Pulmonary artery endothelial cell (primary cell): ENCODE data around the gene CEP104. TPM values are rescaled to one million over a fixed set of nuclear protein-coding genes. Genes with fewer than 3 reads are reported as not detected.

Source experiments
- DNase-seq: peaks from one replicate; pipeline ENCODE4 v3.0.0-alpha.2; 2011; ENCODE audit warnings: low read depth, low spot score
- total RNA-seq: library from RNA; depleted of rRNA; stranded (reverse); fragments of >200 nt; gene quantifications from 2 replicates; pipeline ENCODE4 v1.2.3, GENCODE V29; 2014

The CEP104 gene
- total RNA-seq = 16.5 and 42.1 TPM in 2 replicates

DNA sequence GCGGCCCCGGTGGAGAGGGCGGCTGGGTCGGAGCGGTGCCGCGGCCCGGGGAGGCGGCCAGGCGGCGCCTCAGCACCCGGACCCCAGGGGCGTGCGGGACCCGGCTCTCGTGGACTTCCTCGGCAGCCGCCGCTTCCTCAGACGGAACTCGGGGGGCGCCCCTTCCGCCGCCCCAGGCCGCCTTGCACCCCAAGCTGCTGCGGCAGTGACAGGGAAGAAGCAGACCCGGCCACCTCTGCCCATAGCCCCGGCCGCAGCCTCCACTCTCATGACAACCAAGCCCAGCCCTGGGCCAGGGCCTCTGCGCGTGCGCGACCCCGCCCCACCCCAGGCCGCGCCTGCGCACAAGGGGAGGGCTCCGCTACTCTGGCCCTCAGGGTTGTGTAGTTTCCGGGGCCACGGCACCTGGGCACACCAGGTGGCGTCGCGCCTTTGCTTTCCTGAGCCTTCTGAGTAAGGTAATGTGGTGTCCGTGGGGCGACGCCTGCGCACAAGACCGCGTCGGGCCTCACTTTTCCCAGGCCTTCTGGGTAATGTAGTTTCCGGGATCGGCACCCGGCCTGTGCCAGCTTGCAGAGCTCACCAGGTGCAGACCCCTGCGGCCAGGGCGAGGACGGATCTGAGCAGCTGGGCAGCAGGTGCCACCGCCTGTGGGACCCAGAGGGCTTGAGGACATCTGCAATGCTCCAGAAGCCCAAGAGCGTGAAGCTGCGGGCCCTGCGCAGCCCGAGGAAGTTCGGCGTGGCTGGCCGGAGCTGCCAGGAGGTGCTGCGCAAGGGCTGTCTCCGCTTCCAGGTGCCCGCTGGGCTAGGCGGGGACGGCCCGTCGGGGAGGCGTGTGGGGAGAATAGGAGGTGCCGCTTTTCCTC, at the start of gene CEP104, which contains the start of gene DFFB:
Gene CEP104 (minus strand): TSS at position 289 of the 868 bp plus-strand sequence. CDS start 4,804 bp downstream, outside the sequence.
Gene DFFB (plus strand): TSS at position 554 of the 868 bp plus-strand sequence. CDS start 128 bp downstream, at position 682.
- DNase-seq = peak; percentile 10

DNA sequence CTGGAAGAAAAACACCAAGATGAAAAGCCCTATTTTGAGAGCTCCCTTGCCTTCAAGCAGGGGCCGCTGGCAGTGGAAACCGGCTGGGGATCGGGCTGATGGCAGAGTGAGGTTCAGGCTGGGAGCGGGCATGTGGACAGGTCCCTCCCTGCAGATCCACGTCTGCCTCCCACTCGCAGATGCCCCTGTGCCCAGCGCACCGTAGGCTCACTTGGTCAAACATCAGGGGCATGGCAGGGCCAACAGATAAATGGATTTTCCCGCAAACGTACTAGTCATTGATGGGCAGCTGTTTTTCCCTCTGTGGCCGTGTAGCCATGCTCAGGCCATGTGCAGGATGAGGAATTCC, 49.6 kb upstream of the CEP104 start:
- DNase-seq = no peak

DNA sequence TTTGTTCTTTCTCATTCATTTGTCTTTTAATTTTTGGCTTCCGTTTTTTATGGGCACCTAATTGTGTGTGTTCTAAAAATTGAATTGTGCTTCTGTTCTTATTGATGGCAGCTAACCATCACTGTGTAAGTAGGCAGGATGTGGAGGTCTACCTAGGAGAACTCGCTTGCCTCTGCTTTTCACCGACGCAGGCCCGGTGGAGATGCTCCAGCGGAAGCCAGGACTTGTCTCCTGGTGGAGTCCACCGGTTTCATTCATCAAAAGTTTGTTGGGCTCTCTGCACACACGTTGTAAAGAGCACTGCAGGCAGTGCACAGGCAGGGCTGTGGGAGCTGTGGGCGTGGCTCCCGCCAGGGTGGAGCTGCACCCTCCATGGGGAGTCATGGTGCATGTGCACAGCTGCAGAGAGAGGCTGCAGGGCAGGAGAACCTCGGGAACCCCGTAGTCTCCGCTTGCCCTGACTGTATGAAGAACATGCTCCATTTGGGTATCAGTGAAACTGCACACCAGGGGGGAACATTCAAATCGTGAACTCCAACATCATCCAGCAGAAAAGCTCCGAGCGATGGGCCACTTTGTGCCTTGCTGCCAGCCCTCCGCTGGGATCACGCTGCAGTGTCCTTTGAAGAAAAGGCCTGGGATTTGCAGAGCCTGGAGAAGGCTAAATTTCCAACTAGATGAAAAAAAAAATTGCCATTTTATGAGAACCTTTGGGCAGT, 49.1 kb upstream of the CEP104 start:
- no peak for DNase-seq

DNA sequence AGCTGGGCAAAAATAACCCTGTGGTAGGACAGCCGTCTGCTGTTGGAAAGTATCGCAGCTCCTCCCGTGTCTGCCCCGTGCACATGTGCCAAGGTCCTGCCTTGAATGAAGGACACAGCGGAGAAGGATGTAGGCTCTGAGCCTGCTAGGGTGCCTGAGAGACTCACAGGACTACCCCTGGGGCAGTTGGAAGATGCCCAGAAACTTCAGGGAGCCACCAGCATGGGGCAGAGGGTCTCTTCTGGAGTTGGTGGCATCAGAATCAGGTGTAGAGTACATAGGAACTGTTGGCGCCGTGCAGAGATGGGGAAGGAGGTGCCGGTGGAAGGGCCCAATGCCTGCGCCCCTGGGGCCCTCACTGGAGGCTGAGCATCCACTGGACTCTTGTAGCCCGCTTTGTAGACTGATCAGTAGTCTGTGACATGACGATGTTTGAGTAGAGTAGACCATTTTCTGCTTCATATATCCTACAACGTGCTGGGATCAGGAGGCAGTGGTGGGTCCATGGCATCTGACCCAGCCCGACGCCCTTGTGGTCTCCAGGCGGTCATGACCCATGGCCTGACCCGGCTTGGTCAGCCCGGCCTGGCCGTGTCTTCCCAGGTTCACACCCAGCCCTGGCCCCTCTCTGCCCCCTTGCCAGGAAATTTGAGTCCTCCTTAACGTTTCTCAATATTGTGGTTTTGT, 48.4 kb upstream of the CEP104 start:
- no peak for DNase-seq

DNA sequence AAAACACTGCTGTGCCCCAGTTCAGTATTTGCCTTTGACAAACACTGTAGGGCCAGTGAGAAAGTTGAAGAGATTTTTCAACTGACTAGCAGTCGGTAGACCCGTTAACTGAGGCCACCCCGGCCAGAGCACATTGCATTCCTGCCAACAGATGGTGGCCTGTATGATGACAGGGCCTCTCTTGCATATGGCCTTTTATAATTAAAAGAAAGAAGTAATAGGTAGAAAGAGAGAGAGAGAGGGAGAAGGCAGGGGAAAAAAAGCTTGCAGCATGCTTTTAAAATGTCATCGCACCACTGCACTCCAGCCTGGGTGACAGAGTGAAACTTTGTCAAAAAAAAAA, 47.8 kb upstream of the CEP104 start:
- DNase-seq = no peak

DNA sequence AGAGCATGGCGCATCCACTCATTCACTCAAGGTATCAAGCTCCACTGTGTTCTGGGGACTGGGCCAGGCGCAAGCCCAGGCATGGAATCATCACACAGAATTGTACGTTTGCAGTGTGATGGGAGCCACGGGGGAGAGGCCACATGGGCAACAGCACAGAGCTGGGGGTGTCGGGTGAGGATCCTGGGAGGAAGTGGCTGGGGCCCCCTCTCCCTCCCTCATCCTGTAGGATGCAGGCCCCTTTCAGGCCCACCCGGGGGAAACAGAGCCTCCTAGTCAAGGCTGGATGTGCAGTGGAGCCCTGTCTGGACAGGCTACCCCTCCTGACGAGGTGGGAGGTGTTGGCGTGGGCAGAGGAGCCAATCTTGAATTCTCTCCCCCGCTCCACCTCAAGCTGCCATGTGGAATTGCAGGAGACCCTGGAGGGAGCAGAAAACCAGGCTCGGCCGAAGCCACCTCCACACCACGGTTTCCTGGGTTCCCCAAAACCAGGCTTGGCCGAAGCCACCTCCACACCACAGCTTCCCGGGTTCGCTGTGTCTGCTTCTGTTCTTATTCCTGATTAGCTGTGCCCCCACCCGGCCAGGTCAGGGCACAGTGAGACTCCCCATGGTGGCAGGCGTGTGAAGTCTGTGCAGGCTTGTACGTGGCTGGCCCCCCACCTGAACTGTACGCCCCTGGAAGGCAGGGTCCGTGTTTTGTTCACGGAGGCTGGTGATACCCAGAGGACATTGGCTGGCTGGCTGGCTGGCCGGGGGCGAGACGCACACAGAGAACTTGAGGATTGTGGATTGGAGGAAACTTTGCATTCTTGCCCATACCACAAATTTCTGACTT, 47.2 kb upstream of the CEP104 start:
- no peak for DNase-seq

DNA sequence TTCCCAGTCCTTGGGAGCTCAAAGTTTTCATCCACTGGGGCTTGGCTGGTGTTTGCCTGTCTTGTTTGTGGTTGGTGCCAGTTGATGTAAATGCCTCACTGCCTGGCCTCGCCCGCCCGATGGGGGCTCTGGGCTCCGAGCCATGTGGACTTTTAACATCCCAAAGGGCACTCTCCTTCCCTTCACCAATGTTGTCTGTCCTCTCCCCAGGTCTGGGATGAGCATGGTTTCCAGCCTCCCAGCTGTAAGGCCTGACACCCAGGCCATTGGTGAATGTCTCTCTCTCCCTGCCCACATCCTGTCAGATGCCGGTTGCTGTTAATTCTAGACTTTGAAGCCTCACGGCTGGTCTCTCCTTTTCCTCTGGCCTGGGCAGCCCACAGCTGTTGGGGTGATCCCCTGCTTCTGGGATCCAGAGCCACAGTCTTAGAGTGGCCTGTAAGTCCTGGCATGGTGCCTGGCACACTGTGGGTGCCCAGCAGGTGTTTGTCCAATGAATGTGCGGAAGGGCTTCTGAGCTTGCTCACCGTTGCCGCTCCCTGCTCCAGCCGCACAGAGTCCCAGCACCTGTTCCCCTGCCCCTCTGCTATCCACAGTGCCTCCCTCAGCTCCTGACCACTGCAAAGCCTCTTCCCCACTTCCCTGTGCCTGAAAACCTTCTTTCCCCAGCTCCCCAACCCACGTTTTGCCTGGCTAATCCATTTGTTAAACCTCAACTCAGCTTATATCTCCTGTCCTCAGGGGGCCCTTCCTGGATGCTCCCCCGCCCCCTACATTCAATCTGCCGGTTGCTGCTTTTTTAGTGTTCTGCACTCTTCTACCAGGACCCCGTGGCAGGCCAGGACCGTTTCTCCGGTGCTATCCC, 46.4 kb upstream of the CEP104 start:
- DNase-seq = no peak

DNA sequence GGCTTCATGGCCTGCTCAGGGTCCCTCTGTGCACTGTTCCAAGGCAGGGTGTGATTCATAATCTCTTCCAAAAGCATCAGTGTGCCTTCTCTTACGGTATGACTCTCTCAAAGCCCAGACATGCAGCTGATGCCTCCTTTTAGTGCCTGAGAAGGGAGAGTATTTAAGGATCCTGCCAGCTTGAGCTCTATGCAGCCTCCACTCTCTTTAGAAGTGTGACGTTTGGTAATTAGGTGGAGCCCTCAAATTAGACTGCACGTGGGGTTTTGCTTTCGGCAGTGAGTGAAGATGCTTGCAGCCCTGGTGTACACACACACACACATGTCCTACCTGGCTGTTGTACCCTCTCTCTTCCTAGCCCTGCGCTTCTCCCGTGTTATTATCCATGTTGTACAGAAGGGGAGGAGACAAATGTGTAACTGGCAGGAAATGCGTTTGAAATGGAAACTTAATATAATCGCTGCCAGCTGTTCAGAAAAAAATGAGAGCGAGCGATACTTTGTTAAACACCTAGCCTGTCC, 45.6 kb upstream of the CEP104 start:
- no peak for DNase-seq

DNA sequence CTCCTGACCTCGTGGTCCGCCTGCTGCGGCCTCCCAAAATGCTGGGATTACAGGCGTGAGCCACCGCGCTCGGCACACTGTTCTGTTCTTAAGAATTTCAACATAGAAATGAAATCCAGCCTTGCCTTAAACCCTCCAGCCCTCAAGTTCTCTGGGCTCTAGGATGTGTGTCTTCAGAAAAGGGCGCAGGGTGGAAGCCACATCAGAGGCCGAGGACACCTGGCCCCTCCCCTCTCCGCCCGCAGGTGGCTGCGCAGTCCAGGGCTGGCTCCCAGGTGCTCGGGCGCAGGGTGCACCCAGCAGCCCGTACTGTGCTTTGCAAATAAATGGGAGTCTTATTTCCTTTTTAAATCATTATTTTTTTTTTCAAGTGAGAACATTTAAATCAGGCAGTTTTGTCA, 45.1 kb upstream of the CEP104 start:
- no peak for DNase-seq

DNA sequence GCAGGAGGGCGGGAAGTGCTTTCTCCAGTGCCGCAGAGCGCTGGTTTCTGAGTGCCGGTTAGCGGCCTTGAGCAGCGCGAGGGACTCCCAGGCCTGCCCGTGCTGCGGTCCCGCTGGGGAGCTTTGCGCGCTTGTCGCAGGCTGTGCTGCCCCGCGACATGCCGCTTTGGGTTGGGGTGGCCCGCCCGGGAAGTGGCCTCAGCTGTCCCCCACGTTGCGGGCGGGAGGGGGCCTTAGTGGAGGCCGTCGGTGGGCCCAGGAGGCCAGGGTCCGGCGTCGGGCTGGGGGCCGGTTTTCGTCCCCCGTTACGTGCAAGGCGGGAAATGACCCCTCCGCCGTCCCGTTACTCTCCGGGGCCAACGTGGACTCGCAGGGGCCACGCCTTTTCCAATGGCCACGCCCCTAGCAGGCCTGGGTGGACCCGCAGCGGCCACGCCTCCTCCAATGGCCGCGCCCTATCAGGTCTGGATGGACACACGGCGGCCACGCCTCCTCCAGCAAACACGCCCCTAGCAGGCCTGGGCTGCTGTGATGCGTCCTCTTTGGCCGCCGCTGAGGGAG, 44.0 kb upstream of the CEP104 start:
- DNase-seq = peak; percentile 88

DNA sequence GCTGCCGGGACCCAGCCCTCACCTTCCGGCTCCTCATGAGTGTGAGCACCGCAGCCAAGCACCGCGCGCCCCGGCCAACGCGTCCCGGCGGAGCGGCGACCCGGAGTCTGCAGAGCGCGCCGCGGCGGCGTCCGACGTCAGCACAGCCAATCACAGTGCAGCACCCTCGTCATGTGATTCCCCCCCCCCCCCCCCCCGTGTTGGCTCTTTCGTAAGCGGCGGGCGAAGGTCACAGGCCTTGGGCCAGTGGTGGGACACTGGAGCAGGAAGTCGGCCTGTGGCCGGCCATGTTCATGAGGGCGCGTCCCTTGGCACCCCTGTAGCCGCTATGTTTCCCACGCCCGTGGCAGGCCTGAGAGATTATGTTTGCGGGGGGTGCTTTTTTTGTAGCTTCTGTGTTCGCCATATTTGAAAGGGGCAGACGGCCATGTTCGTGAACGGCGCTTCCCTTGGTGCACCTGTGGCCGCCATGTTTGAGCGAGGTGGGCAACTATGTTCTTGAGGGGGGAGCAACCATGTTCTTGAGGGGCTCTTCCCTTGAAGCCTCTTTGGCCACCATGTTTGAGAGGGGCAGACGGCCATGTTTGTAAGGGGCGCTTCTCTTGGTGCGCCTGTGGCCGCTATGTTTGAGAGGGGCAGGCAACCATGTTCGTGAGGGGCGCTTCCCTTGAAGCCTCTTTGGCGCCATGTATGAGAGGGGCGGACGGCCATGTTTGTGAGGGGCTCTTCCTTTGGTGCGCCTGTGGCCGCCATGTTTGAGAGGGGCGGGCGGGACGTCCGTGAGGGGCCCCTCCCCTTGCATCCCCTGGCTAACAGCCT, 43.3 kb upstream of the CEP104 start, which contains the start of gene C1orf174:
Gene C1orf174 (minus strand): TSS at position 123 of the 819 bp plus-strand sequence. CDS start 86 bp downstream, at position 37.
- peak; percentile 97 for DNase-seq

DNA sequence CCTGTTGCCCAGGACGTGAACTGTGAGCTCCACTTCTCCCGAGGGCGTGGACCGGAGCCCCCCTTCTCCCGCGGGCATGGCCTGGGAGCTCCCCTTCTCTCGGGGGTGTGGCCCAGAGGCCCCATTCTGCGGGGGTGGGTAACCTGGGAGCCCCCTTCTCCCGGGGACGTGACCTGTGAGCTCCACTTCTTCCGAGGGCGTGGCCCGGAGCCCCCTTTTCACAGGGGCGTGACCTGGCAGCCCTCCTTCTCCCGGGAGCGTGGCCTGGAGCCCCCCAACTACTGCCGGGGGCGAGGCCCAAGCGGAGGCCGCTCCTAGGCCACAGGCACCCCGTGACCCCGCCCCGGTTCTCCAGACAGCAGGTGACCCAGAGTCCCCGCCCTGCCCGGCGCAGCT, 42.7 kb upstream of the CEP104 start:
- DNase-seq = no peak

DNA sequence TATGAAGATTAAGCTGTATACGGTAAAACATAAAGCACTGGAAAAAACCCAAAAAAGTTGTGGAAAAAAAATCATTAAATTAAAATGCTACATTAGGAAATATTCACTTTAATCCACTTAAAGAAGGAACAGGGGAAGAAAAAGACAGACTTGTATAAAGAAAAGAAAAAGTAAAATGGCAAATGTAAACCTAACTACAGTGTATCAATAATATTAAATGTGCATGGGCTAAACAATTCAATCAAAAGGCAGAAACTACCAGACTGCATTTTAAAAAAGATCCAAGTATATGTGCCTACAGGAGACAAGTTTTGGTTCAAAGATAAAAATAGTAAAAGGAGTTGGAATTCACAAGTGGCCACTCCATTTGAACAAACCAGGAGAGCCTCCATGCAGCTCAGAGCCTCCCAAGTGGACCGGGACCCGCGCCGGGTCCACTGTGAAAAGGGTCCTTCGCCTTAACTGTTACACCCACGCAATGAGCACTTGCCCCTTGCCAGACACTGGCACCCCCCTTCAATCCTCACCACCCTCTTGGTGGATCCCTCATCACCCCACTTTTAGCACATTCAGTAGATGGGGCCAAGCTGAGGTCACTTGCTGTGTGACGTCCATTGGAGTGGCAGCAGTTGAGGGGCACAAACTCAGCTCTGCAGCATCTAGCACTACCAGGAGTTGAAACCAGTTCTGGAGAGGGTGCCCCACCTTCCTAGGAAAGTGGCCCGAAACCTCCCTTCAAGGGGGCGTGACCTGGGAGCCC, 42.2 kb upstream of the CEP104 start:
- no peak for DNase-seq

DNA sequence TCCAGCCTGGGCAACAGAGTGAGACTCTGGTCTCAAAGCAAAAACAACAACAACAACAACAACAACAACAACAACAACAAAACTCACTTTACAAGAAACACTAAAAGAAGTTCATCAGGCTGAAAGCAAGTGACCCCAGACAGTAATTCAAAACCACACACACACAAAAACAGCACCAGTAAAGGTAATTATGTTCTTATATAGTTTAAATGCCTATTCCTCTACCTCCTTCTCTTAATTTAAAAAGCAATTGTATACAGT, 41.4 kb upstream of the CEP104 start:
- no peak for DNase-seq

DNA sequence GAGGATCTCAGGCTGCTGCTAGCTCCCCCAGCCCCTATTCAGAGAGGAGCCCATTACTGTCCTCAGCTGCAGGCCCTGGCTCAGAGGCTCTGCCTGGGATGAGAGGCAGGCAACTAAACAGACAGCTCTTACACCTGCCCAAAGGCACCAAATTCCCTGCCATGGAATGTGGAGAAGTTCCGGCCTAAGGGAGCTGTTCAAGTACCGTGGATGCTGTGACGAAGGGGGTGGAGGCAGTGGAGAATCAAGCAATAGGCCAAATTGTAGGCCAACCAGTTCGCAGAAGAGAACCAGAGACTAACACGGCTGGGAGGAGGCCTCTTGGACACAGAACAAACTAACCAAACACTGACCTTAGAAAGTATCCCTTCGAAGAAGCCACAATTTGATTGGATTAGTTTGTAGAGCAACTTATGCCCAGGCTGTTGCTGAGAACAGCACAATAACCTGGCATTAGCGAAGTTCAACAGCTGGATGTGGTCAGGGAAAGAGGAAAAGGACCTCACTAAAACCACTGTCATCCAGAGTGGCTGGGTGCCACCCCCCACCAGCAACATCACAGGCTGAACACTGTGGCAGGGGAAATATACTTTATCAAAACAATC, 39.5 kb upstream of the CEP104 start:
- no peak for DNase-seq

DNA sequence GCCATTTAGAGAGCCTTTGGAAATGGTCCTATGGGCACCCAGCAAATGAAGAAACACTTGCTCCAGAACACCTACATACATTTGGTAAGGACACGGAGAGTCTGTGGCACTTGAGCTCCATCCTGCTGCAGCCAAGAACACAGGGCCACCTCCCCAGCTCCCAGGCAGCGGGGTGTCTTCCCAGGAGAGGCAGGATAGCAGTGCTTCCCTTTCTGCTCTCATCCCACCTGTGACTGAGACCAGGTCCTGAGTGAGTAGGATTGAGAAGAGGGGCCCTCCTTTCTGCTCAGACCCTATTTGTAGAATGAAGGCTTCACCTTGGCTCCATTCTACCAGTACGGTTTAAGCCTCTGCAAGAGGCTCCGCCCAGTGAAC, 38.9 kb upstream of the CEP104 start:
- DNase-seq = no peak

DNA sequence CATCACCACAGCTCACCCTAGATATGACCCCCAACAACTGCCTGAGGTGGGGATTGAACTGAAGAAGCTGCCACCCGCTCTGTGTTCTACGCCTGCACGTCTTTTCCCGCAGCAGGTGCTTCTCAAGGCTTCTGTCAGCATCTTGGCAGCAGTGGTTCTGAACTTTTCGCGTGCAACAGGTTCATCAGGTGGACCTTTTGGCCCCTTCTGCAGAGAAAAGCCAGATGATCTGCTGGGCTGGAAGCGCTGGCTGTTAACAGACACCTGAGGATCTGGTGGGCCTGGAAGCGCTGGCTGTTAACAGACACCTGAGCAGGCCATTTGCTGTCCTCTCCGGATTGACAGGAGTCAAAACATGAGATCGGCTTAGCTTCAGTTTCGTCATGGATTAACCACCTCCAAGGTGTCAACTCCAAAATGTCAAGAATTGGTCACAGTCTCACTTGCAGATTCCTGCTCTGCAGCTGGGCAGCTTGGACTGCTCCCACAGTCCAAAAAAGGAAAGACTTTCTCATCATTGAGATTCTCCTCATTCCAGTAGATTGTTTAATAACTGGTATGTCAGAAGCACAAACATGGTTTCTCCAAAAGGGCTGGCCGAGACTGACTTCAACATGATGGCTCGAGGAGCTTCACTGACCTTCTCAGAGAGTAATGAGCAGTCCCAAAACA, 38.4 kb upstream of the CEP104 start:
- no peak for DNase-seq
